K562 (cell line): ENCODE results near the gene PAFAH2. TPM values are rescaled to one million over a fixed set of nuclear protein-coding genes. Genes with fewer than 3 reads are reported as not detected.

Source experiments
- ATAC-seq: fragments of 200-7000 bp; cut with Tn5 transposase; 3 replicates; pipeline ENCODE4 v1.9.1; 2020; ENCODE audit warnings: moderate library complexity
- BruUV-seq: library from RNA; stranded (reverse); fragments of 400-500 nt; replicated peaks from 2 replicates; lab custom pipeline; 2021; lab: Mats Ljungman, UMichigan
- CTCF ChIA-PET: fragments of 300-600 bp; formaldehyde crosslinking; extraction: SDS; loops from one replicate; lab custom pipeline; 2021; ENCODE audit warnings: low intra/inter-chr PET ratio; lab: Yijun Ruan, JAX
- POLR2A ChIA-PET: fragments of 300-600, 350-650 bp; sonication (Branson Sonifier 250); formaldehyde crosslinking; extraction: SDS; loops from one replicate; lab custom pipeline; 2021; ENCODE audit warnings: antibody characterized with exemption, inconsistent platforms; lab: Yijun Ruan, JAX
- DNase-seq, 4 experiments: peaks; one replicate each; pipeline versions ENCODE4 v3.0.0 to v3.0.0-alpha.2; 2011 to 2018; ENCODE audit warnings: low spot score in 3 of 4, mixed read lengths in 3 of 4; ENCODE audit errors: extremely low read depth in 1 of 4
- FAIRE-seq: peaks from 2 replicates; lab custom pipeline; 2011; peaks lifted over from hg19 to GRCh38; lab: Jason Lieb, UNC
- H2AFZ ChIP-seq: 2 replicates; pipeline ENCODE4 v1.6.0; 2011; ENCODE audit warnings: low read depth, low read length, control low read depth, inconsistent platforms
- H3K27ac ChIP-seq: fragments of 200-600 bp; 3 replicates; pipeline ENCODE4 v1.8.0; 2011; ENCODE audit warnings: low read depth, mild to moderate bottlenecking, control low read depth, inconsistent platforms, low read length, moderate library complexity, mixed read lengths; ENCODE audit errors: extremely low read depth
- H3K27me3 ChIP-seq, 2 experiments: fragments of 300-600 bp in 1 of 2; 2 replicates in 1 of 2; 3 replicates in 1 of 2; pipeline versions ENCODE4 v1.6.0 to v1.8.0; 2011; ENCODE audit warnings: inconsistent platforms in 2 of 2, low read length in 2 of 2, mild to moderate bottlenecking in 1 of 2, mixed read lengths in 1 of 2, moderate library complexity in 1 of 2; ENCODE audit not compliant: control insufficient read depth in 2 of 2, insufficient read depth in 2 of 2
- H3K36me3 ChIP-seq: fragments of 300-600 bp; 3 replicates; pipeline ENCODE4 v1.8.0; 2011; ENCODE audit warnings: mild to moderate bottlenecking, low read length, inconsistent platforms; ENCODE audit not compliant: control insufficient read depth, insufficient read depth
- H3K4me1 ChIP-seq, 2 experiments: fragments of 200-600 bp in 1 of 2; replicated peaks in 1 of 2; 2 replicates in 1 of 2; 3 replicates in 1 of 2; pipeline versions ENCODE4 v1.5.1 to v1.8.0; 2011; ENCODE audit warnings: inconsistent platforms in 2 of 2, low read length in 2 of 2, mild to moderate bottlenecking in 1 of 2, mixed read lengths in 1 of 2, moderate library complexity in 1 of 2; ENCODE audit not compliant: control insufficient read depth in 2 of 2, insufficient read depth in 2 of 2
- H3K4me2 ChIP-seq: 2 replicates; pipeline ENCODE4 v1.6.1; 2011; ENCODE audit warnings: low read length, control low read depth, inconsistent platforms, mixed read lengths; ENCODE audit not compliant: insufficient read depth
- H3K4me3 ChIP-seq: fragments of 200-600 bp; sonication (generic), shearing (Covaris generic); 2 replicates; pipeline ENCODE4 v1.5.1; 2016; ENCODE audit warnings: control low read depth, inconsistent platforms
- H3K79me2 ChIP-seq: fragments of 200-600 bp; 3 replicates; pipeline ENCODE4 v1.8.0; 2011; ENCODE audit warnings: low read length, inconsistent platforms; ENCODE audit not compliant: control insufficient read depth, insufficient read depth
- H3K9ac ChIP-seq, 2 experiments: 2 replicates each; pipeline versions ENCODE4 v1.6.0 to v1.6.1; 2011; ENCODE audit warnings: low read depth in 2 of 2, low read length in 2 of 2, control low read depth in 1 of 2, inconsistent platforms in 1 of 2, mild to moderate bottlenecking in 1 of 2, mixed read lengths in 1 of 2; ENCODE audit not compliant: insufficient read depth in 1 of 2
- H3K9me1 ChIP-seq: one replicate; pipeline ENCODE4 v1.6.0; 2011; ENCODE audit warnings: inconsistent platforms, mild to moderate bottlenecking, low read length, moderate library complexity; ENCODE audit not compliant: control insufficient read depth, insufficient read depth
- H3K9me3 ChIP-seq: replicated peaks from 2 replicates; pipeline ENCODE4 v1.5.1; 2011; ENCODE audit warnings: low read depth, low read length, inconsistent platforms; ENCODE audit not compliant: control insufficient read depth, insufficient read depth
- H4K20me1 ChIP-seq: replicated peaks from 2 replicates; pipeline ENCODE4 v1.6.1; 2011; ENCODE audit warnings: low read length, inconsistent platforms, mixed read lengths; ENCODE audit not compliant: control insufficient read depth, insufficient read depth
- BCOR ChIP-seq: fragments of 450-650 bp; IDR thresholded peaks from 2 replicates; pipeline ENCODE4 v1.6.1; 2016
- CBFA2T3 ChIP-seq: fragments of 450-650 bp; IDR thresholded peaks from 2 replicates; pipeline ENCODE4 v1.6.1; 2017
- CEBPG ChIP-seq, 3 experiments: fragments of 200-800 bp in 1 of 3; sonication (Bioruptor generic) in 1 of 3; sonication (generic) in 1 of 3; formaldehyde crosslinking in 1 of 3; IDR thresholded peaks in 2 of 3; conservative IDR thresholded peaks in 1 of 3; 2 replicates each; pipeline versions ENCODE4 v1.6.1 to v1.8.0; 2016 to 2022; ENCODE audit warnings: missing compliant biosample characterization in 2 of 3, missing genetic modification characterization in 2 of 3, mild to moderate bottlenecking in 1 of 3, missing genetic modification reagents in 1 of 3
- FOXA3 ChIP-seq, 2 experiments: fragments of 450-650 bp in 1 of 2; sonication (generic) in 1 of 2; formaldehyde crosslinking; IDR thresholded peaks in 1 of 2; conservative IDR thresholded peaks in 1 of 2; 2 replicates each; pipeline versions ENCODE4 v1.4.0 to v1.8.0; 2020 to 2022; ENCODE audit warnings: mild to moderate bottlenecking in 2 of 2, missing genetic modification reagents in 1 of 2
- GATAD2B ChIP-seq: fragments of 450-650 bp; IDR thresholded peaks from 2 replicates; pipeline ENCODE4 v1.6.1; 2017; ENCODE audit warnings: mild to moderate bottlenecking, borderline replicate concordance
- HDAC1 ChIP-seq, 2 experiments: fragments of 450-650 bp; IDR thresholded peaks; 2 replicates each; pipeline ENCODE4 v1.6.1; 2016 to 2017; ENCODE audit warnings: inconsistent platforms in 1 of 2, mild to moderate bottlenecking in 1 of 2, moderate library complexity in 1 of 2
- KDM1A ChIP-seq, 2 experiments: fragments of 450-650 bp; IDR thresholded peaks; 2 replicates each; pipeline ENCODE4 v1.6.1; 2016; ENCODE audit warnings: mild to moderate bottlenecking in 2 of 2
- NCOA4 ChIP-seq: fragments of 450-650 bp; IDR thresholded peaks from 2 replicates; pipeline ENCODE4 v1.6.1; 2018; ENCODE audit warnings: mild to moderate bottlenecking; ENCODE audit not compliant: partially characterized antibody
- TFAP4 ChIP-seq: sonication (generic); formaldehyde crosslinking; IDR thresholded peaks from 2 replicates; pipeline ENCODE4 v1.8.0; 2022; ENCODE audit warnings: missing genetic modification reagents, mild to moderate bottlenecking, moderate library complexity, borderline replicate concordance
- WGBS: fragments of 100-300 bp; shearing (Covaris generic); methylation state at CpG from one replicate; pipeline ENCODE4 v1.1.6; 2016; ENCODE audit warnings: low coverage, mixed read lengths; ENCODE audit not compliant: insufficient coverage; ENCODE audit errors: missing lambda C conversion rate; 5-methylcytosine and 5-hydroxymethylcytosine counted together
- in situ Hi-C: fragments of 300-500 bp; cut with MboI; formaldehyde crosslinking; loops from 4 replicates; pipeline ENCODE4 v1.15.0; 2018; ENCODE audit warnings: inconsistent platforms, mixed read lengths
- intact Hi-C: fragments of 100-400 bp; cut with micrococcal nuclease; formaldehyde crosslinking; loops from 2 replicates; pipeline ENCODE4 v1.14.2; 2022
- polyA plus RNA-seq, 8 experiments: library from polyadenylated mRNA; depleted of rRNA in 4 of 8; stranded (reverse) in 5 of 8; unstranded in 3 of 8; fragments of >200 nt; fragmentation: Nextera tagmentation in 2 of 8; fragmentation: Illumina TruSeq in 1 of 8; extraction: Ambion mirVana in 2 of 8; extraction: Trizol in 1 of 8; gene quantifications; 2 replicates each; pipeline versions ENCODE4 v1.2.1 to v1.2.3, GENCODE V29; 2011 to 2014; ENCODE audit warnings: inconsistent platforms in 1 of 8, missing spikeins in 1 of 8
- total RNA-seq, 7 experiments: library from RNA; depleted of rRNA in 6 of 7; stranded (reverse); fragments of >200 nt in 6 of 7; fragmentation: Illumina TruSeq in 2 of 7; extraction: Trizol in 2 of 7; gene quantifications; 2 replicates each; pipeline versions ENCODE4 v1.2.1 to v1.2.3, GENCODE V29; 2011 to 2021; ENCODE audit warnings: low replicate concordance in 1 of 7

The PAFAH2 gene
- total and polyA plus RNA-seq, 9 of the 15 experiments (the other 6 are each of a cell fraction or from before 2014, with no cell fraction given), result 4.2 to 10.9 (median 6.8) TPM

- no peak overlapping the region for H3K4me3 ChIP-seq
- POLR2A ChIA-PET, result interaction anchor here (0.7 to 1.9 kb wide), 7 partner anchors 8 to 168 kb away, joined by 3 to 9 read pairs (median 3); no protein-coding TSS in a partner anchor
- no peak for TF ChIP-seq FOXA3 (CRISPR knock-in tag; conservative IDR thresholded peaks at IDR 0.05 in 1 of 2, IDR thresholded peaks at IDR 0.05 in 1 of 2)
- TF ChIP-seq GATAD2B, result no peak
- TF ChIP-seq HDAC1 (IDR thresholded peaks at IDR 0.05), result peak in 1 of 2 experiments; percentile 46; a peak in 1 of 4 replicates
- peak; percentile 61; the same call in 1 of the 2 replicates for TF ChIP-seq BCOR
- no peak for TF ChIP-seq CEBPG (CRISPR knock-in tag; IDR thresholded peaks at IDR 0.05)
- TF ChIP-seq CEBPG (tag; conservative IDR thresholded peaks at IDR 0.05 in 1 of 2, IDR thresholded peaks at IDR 0.05 in 1 of 2), result no peak
- peak; percentile 66 to 67; a peak in 3 of 4 replicates for TF ChIP-seq KDM1A (IDR thresholded peaks at IDR 0.05)
- no peak for TF ChIP-seq NCOA4
- TF ChIP-seq TFAP4, result 0 out of 2 replicates have a peak, but pooled peaks have one; percentile 14
- 0 out of 2 replicates have a peak, but pooled peaks have one; percentile 6 for TF ChIP-seq CBFA2T3
- TF ChIP-seq, all 486 proteins: peak for 5
- Histone ChIP-seq H3K27me3 (no peaks in the 10 kb centered on the region), H3K9me1 (no peaks in the 10 kb centered on the region), H2AFZ (no peak overlapping the region), H3K9me3 (no peaks in the 10 kb centered on the region), H4K20me1 (no peaks in the 10 kb centered on the region), H3K4me2 (no peak overlapping the region), H3K9ac (peak overlapping the region in 1 of 2 experiments; percentile 57; a peak in 2 of 4 replicates), H3K79me2 (no peaks in the 10 kb centered on the region), H3K36me3 (no peaks in the 10 kb centered on the region), H3K27ac (no peak overlapping the region), H3K4me1 (peaks cover 13 to 34% of the 10 kb centered on the region in 2 experiments)
- no peak for DNase-seq
- CTCF ChIA-PET, result no interaction called here
- BruUV-seq, result no TSS peak
- intact Hi-C loops, result no loop called here
- 49% methylated on average over 6 of the region's 6 CpGs for WGBS
- in situ Hi-C loops, result no loop called here
- ATAC-seq, result no peak
- FAIRE-seq, result no peak
These were observed 23.2 kb upstream of the PAFAH2 start for GRCh38 chr1:26020941-26021646.
